Measurements from ENCODE around the gene ZNF133.
"Not testable (repeated sequence)": the region's sequence is repeated elsewhere in the genome, so short reads cannot be mapped to it uniquely, and the experiment has no call there.

ZNF133 gene

DNA sequence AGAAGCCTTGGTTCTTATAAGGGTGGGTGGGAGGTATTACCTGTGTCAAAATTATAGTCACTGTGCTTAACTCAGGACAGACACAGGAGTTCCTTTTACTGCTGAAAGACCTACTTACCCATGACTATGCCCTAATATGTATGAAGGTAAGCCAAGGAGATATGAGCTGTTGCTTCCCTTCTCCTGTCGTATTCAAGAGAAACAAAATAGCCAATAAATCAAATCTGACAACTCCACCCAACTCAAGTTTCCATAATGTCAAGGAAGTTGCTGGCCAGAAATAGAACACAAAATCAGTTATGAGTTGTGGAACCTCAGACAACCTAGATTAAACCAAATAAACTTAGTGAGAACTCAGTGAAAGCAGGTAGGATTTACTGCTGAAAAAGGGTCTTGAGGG, 25.1 kb downstream of the ZNF133 start:
- H3K27ac Mint-ChIP-seq: peak overlapping the region in 1 of 2 donors; percentile 5

GRCh38 chr20:18314786-18315406, 26.6 kb downstream of the ZNF133 start:
- Mint-ChIP-seq H3K27me3 (no peaks in the 10 kb centered on the region), H3K27ac (peak overlapping the region in 1 of 2 donors; percentile 21), H3K4me1 (no peaks in the 10 kb centered on the region), H3K4me3 (no peak overlapping the region), H3K9me3 (peaks cover 0 to 7% of the 10 kb centered on the region in 2 donors)
- DNase-seq (no peak), ATAC-seq (no peak)

More for the DNA sequence above, 25.1 kb downstream of the ZNF133 start:
- no peak for DNase-seq
- ATAC-seq: no peak
- H3K9me3 Mint-ChIP-seq: peaks cover 0 to 7% of the 10 kb centered on the region in 2 donors
- H3K4me3 Mint-ChIP-seq: no peak overlapping the region
- no peaks in the 10 kb centered on the region for H3K4me1 Mint-ChIP-seq
- no peaks in the 10 kb centered on the region for H3K27me3 Mint-ChIP-seq

- peaks cover 0 to 7% of the 10 kb centered on the region in 2 donors for H3K9me3 Mint-ChIP-seq
- H3K4me1 Mint-ChIP-seq: no peaks in the 10 kb centered on the region
- DNase-seq: no peak
- no peaks in the 10 kb centered on the region for H3K27me3 Mint-ChIP-seq
- ATAC-seq: no peak
- H3K4me3 Mint-ChIP-seq: no peak overlapping the region
- H3K27ac Mint-ChIP-seq: no peak overlapping the region
Measured at GRCh38 chr20:18316166-18316565, 27.8 kb downstream of the ZNF133 start.

DNA sequence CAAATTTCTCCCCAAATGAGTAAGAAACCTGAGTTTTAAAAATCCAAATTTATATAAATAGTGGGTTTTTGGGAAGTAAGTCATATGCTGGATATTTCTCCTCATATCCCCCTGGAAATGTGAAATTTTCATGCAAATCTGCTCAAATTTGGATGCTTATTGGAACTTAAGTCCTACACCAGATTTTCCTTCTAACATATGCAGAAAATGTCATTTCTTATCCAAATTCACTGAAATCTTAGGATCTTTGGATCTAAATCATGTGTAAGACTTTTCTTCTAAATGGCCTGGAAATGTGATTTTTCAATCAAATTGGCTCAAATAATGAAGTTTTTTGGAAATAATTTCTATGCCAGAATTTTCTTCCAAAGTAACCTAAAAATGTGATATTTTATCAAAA, 33.0 kb downstream of the ZNF133 start:
- Mint-ChIP-seq H3K9me3 (no peaks in the 10 kb centered on the region), H3K27me3 (no peaks in the 10 kb centered on the region), H3K4me3 (no peak overlapping the region), H3K27ac (no peak overlapping the region), H3K4me1 (no peaks in the 10 kb centered on the region)
- ATAC-seq (no peak), DNase-seq (no peak)

- Mint-ChIP-seq H3K27me3 (no peaks in the 10 kb centered on the region), H3K4me1 (no peaks in the 10 kb centered on the region), H3K4me3 (no peak overlapping the region), H3K9me3 (no peaks in the 10 kb centered on the region), H3K27ac (no peak overlapping the region)
- no peak for DNase-seq
- no peak for ATAC-seq
Measured at GRCh38 chr20:18321976-18322950, 33.9 kb downstream of the ZNF133 start.

DNA sequence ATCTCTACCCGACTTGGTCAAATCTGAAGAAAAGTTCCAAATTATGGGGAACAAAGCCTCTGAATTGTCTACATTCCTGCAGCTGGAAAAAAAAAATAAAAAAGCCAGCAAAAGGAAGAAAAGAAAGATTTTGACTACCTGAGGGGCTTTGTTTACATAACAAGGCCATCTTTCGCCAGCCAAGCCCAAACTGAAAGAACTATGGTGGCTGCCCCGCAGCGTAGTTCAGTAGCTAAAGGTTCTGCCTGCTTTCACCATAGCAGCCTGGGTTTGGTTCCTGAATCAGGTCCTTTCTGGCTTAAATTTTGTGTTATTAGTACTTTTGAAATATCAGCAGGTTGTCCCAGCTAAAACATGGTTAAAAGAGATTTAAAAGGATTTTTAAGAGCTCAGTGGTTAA, 35.4 kb downstream of the ZNF133 start:
- no peak overlapping the region for H3K4me3 Mint-ChIP-seq
- H3K9me3 Mint-ChIP-seq: peaks cover 2 to 3% of the 10 kb centered on the region in 2 donors
- no peaks in the 10 kb centered on the region for H3K4me1 Mint-ChIP-seq
- ATAC-seq (no peak), DNase-seq (no peak)
- H3K27me3 Mint-ChIP-seq: no peaks in the 10 kb centered on the region
- peak overlapping the region in 1 of 2 donors; percentile 61 for H3K27ac Mint-ChIP-seq

DNA sequence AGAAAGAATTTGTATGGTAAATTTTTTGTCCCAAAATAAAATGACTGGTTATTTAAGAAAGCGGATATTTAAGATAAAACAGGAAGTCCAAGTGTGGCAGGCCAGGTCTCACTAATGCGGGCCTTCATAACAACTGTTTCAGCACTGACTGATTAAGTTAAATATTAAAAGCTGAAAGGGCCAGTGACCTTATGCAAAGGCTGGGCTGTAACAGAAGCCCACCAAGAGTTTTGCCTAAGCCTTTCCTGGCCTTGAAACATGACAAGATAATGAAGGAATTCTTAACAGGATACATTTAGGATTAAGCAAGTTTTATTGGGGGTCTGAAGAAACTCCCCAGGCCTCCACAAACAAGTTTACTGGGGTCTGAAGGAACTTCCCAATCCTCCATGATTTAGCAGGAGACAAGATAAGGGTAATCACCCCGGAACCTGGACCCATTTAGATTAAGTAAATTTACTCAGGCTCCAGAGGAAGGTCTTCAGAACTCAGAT, 36.3 kb downstream of the ZNF133 start:
- H3K4me3 Mint-ChIP-seq: no peak overlapping the region
- no peaks in the 10 kb centered on the region for H3K27me3 Mint-ChIP-seq
- H3K27ac Mint-ChIP-seq: no peak overlapping the region
- ATAC-seq: no peak
- DNase-seq: no peak
- no peaks in the 10 kb centered on the region for H3K4me1 Mint-ChIP-seq
- H3K9me3 Mint-ChIP-seq: peaks cover 5 to 10% of the 10 kb centered on the region in 2 donors

GRCh38 chr20:18326990-18327389, 38.7 kb downstream of the ZNF133 start:
- ATAC-seq: no peak

GRCh38 chr20:18331694-18332093, 43.4 kb downstream of the ZNF133 start:
- ATAC-seq (no peak), DNase-seq (no peak)
- Mint-ChIP-seq H3K9me3 (peaks cover 25 to 55% of the 10 kb centered on the region in 2 donors), H3K27me3 (no peaks in the 10 kb centered on the region), H3K4me3 (no peak overlapping the region), H3K27ac (no peak overlapping the region), H3K4me1 (no peaks in the 10 kb centered on the region)

More at GRCh38 chr20:18326990-18327389, 38.7 kb downstream of the ZNF133 start:
- H3K4me1 Mint-ChIP-seq: no peaks in the 10 kb centered on the region
- H3K27ac Mint-ChIP-seq: no peak overlapping the region
- peaks cover 9 to 27% of the 10 kb centered on the region in 2 donors for H3K9me3 Mint-ChIP-seq
- H3K4me3 Mint-ChIP-seq: no peak overlapping the region
- H3K27me3 Mint-ChIP-seq: no peaks in the 10 kb centered on the region
- DNase-seq: no peak

DNA sequence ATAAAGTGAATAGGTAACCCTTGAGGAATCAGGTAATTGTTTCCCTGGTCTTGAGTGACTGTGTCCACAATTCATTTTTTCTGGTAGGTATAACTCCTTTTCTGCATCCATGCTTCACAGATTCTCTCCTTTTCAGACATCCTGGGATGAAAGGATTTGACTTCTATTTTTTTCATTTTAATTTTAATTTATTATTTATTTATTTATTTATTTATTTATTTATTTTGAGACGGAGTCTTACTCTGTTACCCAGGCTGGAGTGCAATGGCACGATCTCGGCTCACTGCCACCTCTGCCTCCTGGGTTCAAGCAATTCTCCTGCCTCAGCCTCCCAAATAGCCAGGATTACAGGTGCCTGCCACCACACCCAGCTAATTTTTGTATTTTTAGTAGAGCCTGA, 61.4 kb downstream of the ZNF133 start:
- not testable (repeated sequence) for DNase-seq, H3K4me3 Mint-ChIP-seq, H3K9me3 Mint-ChIP-seq, H3K4me1 Mint-ChIP-seq, ATAC-seq, H3K27ac Mint-ChIP-seq
- peaks cover 35% of the 10 kb centered on the region for H3K27me3 Mint-ChIP-seq

DNA sequence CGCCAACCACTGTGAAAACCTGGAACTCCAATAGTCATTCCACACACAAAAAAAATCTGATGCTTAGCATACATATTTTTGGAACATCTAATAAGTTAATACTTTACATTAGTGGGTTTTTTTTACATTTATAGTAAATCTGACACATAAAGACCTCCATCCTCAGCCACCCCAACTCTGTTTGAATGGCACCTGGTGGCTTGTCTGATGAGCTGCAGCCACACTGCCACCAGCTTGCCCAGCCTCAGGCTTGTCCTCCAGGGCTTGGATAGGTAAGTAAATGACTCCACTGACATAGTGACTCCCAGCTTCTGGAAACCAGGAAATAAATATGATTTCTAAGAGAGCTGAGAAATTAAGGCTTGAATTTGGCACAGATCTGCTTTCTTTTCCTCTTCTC, 71.5 kb downstream of the ZNF133 start:
- Mint-ChIP-seq H3K27ac (no peak overlapping the region), H3K4me3 (no peak overlapping the region), H3K4me1 (no peaks in the 10 kb centered on the region), H3K27me3 (peaks cover 3% of the 10 kb centered on the region), H3K9me3 (peaks cover under 1 to 3% of the 10 kb centered on the region in 2 donors)
- no peak for DNase-seq
- ATAC-seq: no peak

- Mint-ChIP-seq H3K9me3 (no peaks in the 10 kb centered on the region), H3K27me3 (no peaks in the 10 kb centered on the region), H3K27ac (no peak overlapping the region), H3K4me3 (no peak overlapping the region), H3K4me1 (no peaks in the 10 kb centered on the region)
- ATAC-seq (no peak), DNase-seq (no peak)
Measured at GRCh38 chr20:18360635-18361034, 72.3 kb downstream of the ZNF133 start.

- no peaks in the 10 kb centered on the region for H3K4me1 Mint-ChIP-seq
- no peak overlapping the region for H3K4me3 Mint-ChIP-seq
- no peaks in the 10 kb centered on the region for H3K9me3 Mint-ChIP-seq
- no peak overlapping the region for H3K27ac Mint-ChIP-seq
- DNase-seq: no peak
- no peak for ATAC-seq
- H3K27me3 Mint-ChIP-seq: no peaks in the 10 kb centered on the region
Measured at GRCh38 chr20:18361678-18362077, 73.4 kb downstream of the ZNF133 start.

DNA sequence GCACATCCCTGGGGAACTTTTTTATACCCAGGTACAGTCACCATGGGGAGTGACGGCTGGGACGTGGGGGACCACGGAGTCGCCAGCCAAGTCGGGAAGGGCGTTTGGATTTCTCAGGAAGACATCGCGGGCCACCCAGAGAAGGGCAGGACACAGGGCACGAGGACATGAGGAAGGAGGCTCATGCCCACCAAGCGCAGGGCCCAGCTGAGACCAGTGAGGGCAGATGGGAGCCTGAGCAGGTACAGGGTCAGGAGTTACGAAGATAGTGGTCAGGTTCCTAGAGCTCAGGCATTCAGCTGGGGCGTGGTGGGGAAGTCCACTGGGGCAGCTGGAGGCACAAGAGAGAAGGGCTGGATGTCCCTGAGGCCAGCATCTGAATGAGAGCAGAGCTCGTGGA, 74.6 kb downstream of the ZNF133 start:
- H3K27me3 Mint-ChIP-seq: no peaks in the 10 kb centered on the region
- no peak overlapping the region for H3K4me3 Mint-ChIP-seq
- DNase-seq: no peak
- ATAC-seq: no peak
- H3K27ac Mint-ChIP-seq: no peak overlapping the region
- no peaks in the 10 kb centered on the region for H3K9me3 Mint-ChIP-seq
- no peaks in the 10 kb centered on the region for H3K4me1 Mint-ChIP-seq

DNA sequence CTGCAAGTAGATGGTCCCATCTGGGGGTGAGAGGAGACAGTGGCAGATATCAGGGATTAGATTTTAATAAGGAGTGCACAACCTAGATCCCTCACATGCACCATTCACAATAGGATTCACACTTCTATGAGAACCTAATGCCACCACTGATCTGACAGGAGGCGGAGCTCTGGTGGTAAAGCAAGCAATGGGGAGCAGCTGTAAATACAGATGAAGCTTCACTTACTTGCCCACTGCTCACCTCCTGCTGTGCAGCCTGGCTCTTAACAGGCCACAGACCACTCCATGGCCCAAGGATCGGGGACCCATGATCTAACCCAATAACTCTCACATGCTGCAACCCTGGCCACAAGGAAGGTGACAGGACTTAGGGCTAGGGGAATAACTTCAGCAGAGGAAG, 75.4 kb downstream of the ZNF133 start:
- DNase-seq (no peak), ATAC-seq (no peak)
- no peak overlapping the region for H3K4me3 Mint-ChIP-seq
- no peaks in the 10 kb centered on the region for H3K27me3 Mint-ChIP-seq
- no peak overlapping the region for H3K27ac Mint-ChIP-seq
- no peaks in the 10 kb centered on the region for H3K9me3 Mint-ChIP-seq
- H3K4me1 Mint-ChIP-seq: no peaks in the 10 kb centered on the region

- Mint-ChIP-seq H3K4me3 (no peak overlapping the region), H3K27me3 (no peaks in the 10 kb centered on the region), H3K9me3 (no peaks in the 10 kb centered on the region), H3K4me1 (no peaks in the 10 kb centered on the region), H3K27ac (no peak overlapping the region)
- ATAC-seq: no peak
- DNase-seq: no peak
Measured at GRCh38 chr20:18364768-18365167, 76.4 kb downstream of the ZNF133 start.

Measured in stimulated activated naive CD8-positive, alpha-beta T cell treated with anti-CD3 and anti-CD28 coated beads, Interleukin-15, amount 100 ng/mL, for 72 hours (primary cell).